Measurements from ENCODE around the gene MYO18A. TPM values are rescaled to one million over a fixed set of nuclear protein-coding genes. Genes with fewer than 3 reads are reported as not detected.

Gene MYO18A
- total RNA-seq, 4 donors from 2014 or later = 71.6 to 125 (median 104) TPM

- no peak overlapping the region for H3K4me3 ChIP-seq
- WGBS, 2 donors = 68 to 70% methylated on average over 6 of the region's 6 CpGs
- H3K27ac ChIP-seq = no peak overlapping the region
- no peaks in the 10 kb centered on the region for H3K36me3 ChIP-seq
- H3K9me3 ChIP-seq = no peaks in the 10 kb centered on the region
- H3K4me1 ChIP-seq = peaks cover 0 to 10% (median 5%) of the 10 kb centered on the region in 4 donors
- DNase-seq (ENCODE audit: low spot score in 2 of 2) = no peak
- peaks cover 0 to 32% of the 10 kb centered on the region in 2 donors for H3K27me3 ChIP-seq
- TF ChIP-seq POLR2A (IDR thresholded peaks at IDR 0.05) = no peak
- no peak for TF ChIP-seq EP300 (IDR thresholded peaks at IDR 0.05)
These were observed 155.8 kb downstream of the MYO18A start for GRCh38 chr17:29024316-29024952.

- 80% methylated on average over 7 of the region's 7 CpGs for WGBS, 2 donors
- DNase-seq (ENCODE audit: low spot score in 2 of 2) = no peak
These were observed 158.1 kb downstream of the MYO18A start for GRCh38 chr17:29022074-29022473.

GRCh38 chr17:29021226-29021625, 159.0 kb downstream of the MYO18A start:
- Histone ChIP-seq H3K4me1 (peaks cover 0 to 11% (median 5%) of the 10 kb centered on the region in 4 donors), H3K27me3 (peaks cover 0 to 63% of the 10 kb centered on the region in 2 donors), H3K36me3 (no peaks in the 10 kb centered on the region), H3K9me3 (no peaks in the 10 kb centered on the region), H3K27ac (no peak overlapping the region), H3K4me3 (no peak overlapping the region)
- TF ChIP-seq POLR2A (IDR thresholded peaks at IDR 0.05) (no peak), EP300 (IDR thresholded peaks at IDR 0.05) (no peak), CTCF (IDR thresholded peaks at IDR 0.05) (no peak)
- 76 to 78% methylated on average over 7 of the region's 7 CpGs for WGBS, 2 donors
- DNase-seq (ENCODE audit: low spot score in 2 of 2) = no peak

More at GRCh38 chr17:29022074-29022473, 158.1 kb downstream of the MYO18A start:
- H3K27me3 ChIP-seq = peaks cover 0 to 55% of the 10 kb centered on the region in 2 donors
- H3K36me3 ChIP-seq = no peaks in the 10 kb centered on the region
- H3K27ac ChIP-seq = no peak overlapping the region
- no peak overlapping the region for H3K4me3 ChIP-seq
- H3K4me1 ChIP-seq = peaks cover 0 to 11% (median 5%) of the 10 kb centered on the region in 4 donors
- no peaks in the 10 kb centered on the region for H3K9me3 ChIP-seq
- TF ChIP-seq CTCF (IDR thresholded peaks at IDR 0.05) (no peak), POLR2A (IDR thresholded peaks at IDR 0.05) (no peak), EP300 (IDR thresholded peaks at IDR 0.05) (no peak)

Other genes with a start within 250 kb of the MYO18A start
- gene PHF12, start 228.9 kb downstream of the MYO18A start, total RNA-seq = 10 to 100 TPM; 45.7 to 95.1 (median 49.6) TPM
- not detected for gene SEZ6, start 174.4 kb downstream of the MYO18A start, total RNA-seq
- 1 to 10 TPM in 3 of 4 donors, under 1 TPM in 1; 0.60 to 6.1 (median 2.8) TPM for gene PIPOX, start 137.3 kb downstream of the MYO18A start, total RNA-seq
- gene CRYBA1, start 66.5 kb upstream of the MYO18A start, total RNA-seq = not detected
- gene NUFIP2, start 113.8 kb upstream of the MYO18A start, total RNA-seq = 10 to 100 TPM; 29.4 to 35.4 (median 32.4) TPM
- gene TAOK1, start 210.0 kb upstream of the MYO18A start, total RNA-seq = 10 to 100 TPM; 63.0 to 86.1 (median 73.7) TPM

Measured in tibial nerve (tissue), 4 donors.